Tibial artery (tissue), 4 donors: Measurements from ENCODE around the gene DNAJC4.

Source experiments
- DNase-seq, 2 donors: peaks; one replicate each; pipeline ENCODE4 v3.0.0-alpha.2; 2019
- H3K27ac ChIP-seq, 2 donors: fragments of 200-600 bp; sonication (generic) in 1 of 2; 1 replicate in 1 of 2; 2 replicates in 1 of 2; pipeline ENCODE4 v1.5.1; 2018 to 2019; ENCODE audit warnings: mild to moderate bottlenecking in 1 of 2
- H3K27me3 ChIP-seq, 2 donors: fragments of 200-600 bp; sonication (generic) in 1 of 2; one replicate each; pipeline versions ENCODE4 v1.5.1 to v1.6.0; 2016 to 2019
- H3K36me3 ChIP-seq, 3 donors: fragments of 200-600 bp; sonication (generic) in 2 of 3; one replicate each; pipeline ENCODE4 v1.5.1; 2016 to 2019; ENCODE audit warnings: mild to moderate bottlenecking in 2 of 3
- H3K4me1 ChIP-seq, 4 donors: fragments of 200-600 bp; sonication (generic) in 2 of 4; 1 replicate in 3 of 4; 2 replicates in 1 of 4; pipeline ENCODE4 v1.5.1; 2016 to 2019
- H3K4me3 ChIP-seq, 2 donors: fragments of 200-600 bp; sonication (generic) in 1 of 2; 1 replicate in 1 of 2; 2 replicates in 1 of 2; pipeline ENCODE4 v1.5.1; 2018 to 2019; ENCODE audit warnings: mild to moderate bottlenecking in 2 of 2
- H3K9me3 ChIP-seq, 3 donors: fragments of 200-600 bp; sonication (generic) in 1 of 3; one replicate each; pipeline ENCODE4 v1.5.1; 2016 to 2019
- intact Hi-C: fragments of 100-400 bp; cut with DNase I; formaldehyde crosslinking; loops from one replicate; pipeline ENCODE4 v1.15.0; 2023; ENCODE audit warnings: low total_unique reads
- TF ChIP-seq, protein P1 (sequence below), 2 experiments: fragments of 200-600 bp in 1 of 2; fragments of 450-650 bp in 1 of 2; IDR thresholded peaks; one replicate each; pipeline ENCODE4 v1.5.1; 2017 to 2019; ENCODE audit warnings: antibody characterized with exemption in 2 of 2, mild to moderate bottlenecking in 1 of 2, moderate library complexity in 1 of 2

The DNAJC4 gene

GRCh38 chr11:64254326-64254725 is 24.0 kb downstream of the DNAJC4 start:
- H3K27ac ChIP-seq, result peak overlapping the region; percentile 1 to 82
- peaks cover 8 to 53% (median 46%) of the 10 kb centered on the region in 3 donors for H3K36me3 ChIP-seq
- H3K4me1 ChIP-seq, result peaks cover 0 to 37% (median 31%) of the 10 kb centered on the region in 4 donors
- H3K4me3 ChIP-seq, result no peak overlapping the region
- TF ChIP-seq, protein P1, sequence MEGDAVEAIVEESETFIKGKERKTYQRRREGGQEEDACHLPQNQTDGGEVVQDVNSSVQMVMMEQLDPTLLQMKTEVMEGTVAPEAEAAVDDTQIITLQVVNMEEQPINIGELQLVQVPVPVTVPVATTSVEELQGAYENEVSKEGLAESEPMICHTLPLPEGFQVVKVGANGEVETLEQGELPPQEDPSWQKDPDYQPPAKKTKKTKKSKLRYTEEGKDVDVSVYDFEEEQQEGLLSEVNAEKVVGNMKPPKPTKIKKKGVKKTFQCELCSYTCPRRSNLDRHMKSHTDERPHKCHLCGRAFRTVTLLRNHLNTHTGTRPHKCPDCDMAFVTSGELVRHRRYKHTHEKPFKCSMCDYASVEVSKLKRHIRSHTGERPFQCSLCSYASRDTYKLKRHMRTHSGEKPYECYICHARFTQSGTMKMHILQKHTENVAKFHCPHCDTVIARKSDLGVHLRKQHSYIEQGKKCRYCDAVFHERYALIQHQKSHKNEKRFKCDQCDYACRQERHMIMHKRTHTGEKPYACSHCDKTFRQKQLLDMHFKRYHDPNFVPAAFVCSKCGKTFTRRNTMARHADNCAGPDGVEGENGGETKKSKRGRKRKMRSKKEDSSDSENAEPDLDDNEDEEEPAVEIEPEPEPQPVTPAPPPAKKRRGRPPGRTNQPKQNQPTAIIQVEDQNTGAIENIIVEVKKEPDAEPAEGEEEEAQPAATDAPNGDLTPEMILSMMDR (IDR thresholded peaks at IDR 0.05), result no peak
- H3K27me3 ChIP-seq, result no peaks in the 10 kb centered on the region
- DNase-seq, result no peak
- intact Hi-C loops, result no loop called here
- no peaks in the 10 kb centered on the region for H3K9me3 ChIP-seq

DNA sequence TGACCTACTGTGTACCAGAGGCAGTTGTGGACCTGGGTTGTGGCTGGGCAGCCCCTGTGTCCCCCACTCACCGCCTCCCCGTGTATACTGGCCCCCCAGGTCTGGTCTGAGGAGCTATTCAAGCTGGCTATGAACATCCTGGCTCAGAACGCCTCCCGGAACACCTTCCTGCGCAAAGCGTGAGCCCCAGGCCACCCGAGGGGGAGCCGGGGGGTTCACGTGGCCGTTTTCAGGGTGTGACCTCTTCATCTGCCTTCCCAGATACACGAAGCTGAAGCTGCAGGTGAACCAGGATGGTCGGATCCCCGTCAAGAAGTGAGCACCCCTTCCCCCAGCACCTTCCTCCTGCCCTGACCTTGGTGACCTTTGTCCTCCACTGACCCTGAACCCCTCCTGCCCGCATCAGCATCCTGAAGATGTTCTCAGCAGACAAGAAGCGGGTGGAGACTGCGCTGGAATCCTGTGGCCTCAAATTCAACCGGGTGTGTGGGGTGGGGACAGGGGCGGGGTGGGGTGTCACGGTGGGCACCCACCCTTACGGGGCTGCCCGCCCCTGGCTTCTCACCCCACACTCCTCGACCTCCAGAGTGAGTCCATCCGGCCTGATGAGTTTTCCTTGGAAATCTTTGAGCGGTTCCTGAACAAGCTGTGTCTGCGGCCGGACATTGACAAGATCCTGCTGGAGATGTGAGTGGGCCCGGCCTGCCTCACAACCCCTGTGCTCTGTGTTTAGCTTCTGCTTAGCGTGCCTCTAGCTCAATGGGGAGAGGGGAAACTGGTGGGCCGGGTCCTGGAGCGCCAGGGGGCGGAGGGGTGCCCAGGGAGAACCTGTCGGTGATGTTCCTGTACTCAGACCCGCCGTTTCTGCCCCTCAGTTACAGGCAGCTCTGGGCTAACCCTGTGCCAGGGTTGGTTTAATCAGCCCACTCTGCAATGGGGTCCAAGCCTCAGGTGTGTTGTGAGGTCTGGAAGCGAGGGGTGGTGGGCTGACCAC is 25.1 kb downstream of the DNAJC4 start:
- intact Hi-C loops, result no loop called here

DNA sequence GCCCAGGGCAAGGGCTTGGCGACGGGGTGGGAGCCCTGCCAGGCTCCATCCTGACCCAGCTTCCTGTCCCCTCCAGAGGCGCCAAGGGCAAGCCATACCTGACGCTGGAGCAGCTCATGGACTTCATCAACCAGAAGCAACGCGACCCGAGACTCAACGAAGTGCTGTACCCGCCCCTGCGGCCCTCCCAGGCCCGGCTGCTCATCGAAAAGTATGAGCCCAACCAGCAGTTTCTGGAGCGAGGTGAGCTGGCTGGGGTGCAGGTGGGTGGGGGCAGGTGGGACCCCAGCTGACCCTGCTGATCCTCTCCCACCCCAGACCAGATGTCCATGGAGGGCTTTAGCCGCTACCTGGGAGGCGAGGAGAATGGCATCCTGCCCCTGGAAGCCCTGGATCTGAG is 26.0 kb downstream of the DNAJC4 start:
- no peak overlapping the region for H3K4me3 ChIP-seq
- TF ChIP-seq, protein P1 (IDR thresholded peaks at IDR 0.05), result no peak
- peaks cover 16 to 71% (median 55%) of the 10 kb centered on the region in 3 donors for H3K36me3 ChIP-seq
- peaks cover 0 to 26% (median 23%) of the 10 kb centered on the region in 4 donors for H3K4me1 ChIP-seq
- intact Hi-C loops, result no loop called here
- no peaks in the 10 kb centered on the region for H3K27me3 ChIP-seq
- no peak overlapping the region for H3K27ac ChIP-seq
- H3K9me3 ChIP-seq, result no peaks in the 10 kb centered on the region
- no peak for DNase-seq

More for the DNA sequence above, 25.1 kb downstream of the DNAJC4 start:
- Histone ChIP-seq H3K27me3 (no peaks in the 10 kb centered on the region), H3K27ac (no peak overlapping the region), H3K36me3 (peaks cover 16 to 64% (median 55%) of the 10 kb centered on the region in 3 donors), H3K4me3 (no peak overlapping the region), H3K9me3 (no peaks in the 10 kb centered on the region), H3K4me1 (peaks cover 0 to 34% (median 30%) of the 10 kb centered on the region in 4 donors)
- TF ChIP-seq, protein P1 (IDR thresholded peaks at IDR 0.05), result no peak
- no peak for DNase-seq

- H3K27ac ChIP-seq, result no peak overlapping the region
- DNase-seq, result no peak
- H3K27me3 ChIP-seq, result no peaks in the 10 kb centered on the region
- intact Hi-C loops, result no loop called here
- no peaks in the 10 kb centered on the region for H3K9me3 ChIP-seq
- peaks cover 0 to 8% (median 5%) of the 10 kb centered on the region in 4 donors for H3K4me1 ChIP-seq
- TF ChIP-seq, protein P1 (IDR thresholded peaks at IDR 0.05), result no peak
- H3K4me3 ChIP-seq, result no peak overlapping the region
- peaks cover 16 to 92% (median 70%) of the 10 kb centered on the region in 3 donors for H3K36me3 ChIP-seq
Observed at GRCh38 chr11:64258356-64258755, 28.0 kb downstream of the DNAJC4 start.

DNA sequence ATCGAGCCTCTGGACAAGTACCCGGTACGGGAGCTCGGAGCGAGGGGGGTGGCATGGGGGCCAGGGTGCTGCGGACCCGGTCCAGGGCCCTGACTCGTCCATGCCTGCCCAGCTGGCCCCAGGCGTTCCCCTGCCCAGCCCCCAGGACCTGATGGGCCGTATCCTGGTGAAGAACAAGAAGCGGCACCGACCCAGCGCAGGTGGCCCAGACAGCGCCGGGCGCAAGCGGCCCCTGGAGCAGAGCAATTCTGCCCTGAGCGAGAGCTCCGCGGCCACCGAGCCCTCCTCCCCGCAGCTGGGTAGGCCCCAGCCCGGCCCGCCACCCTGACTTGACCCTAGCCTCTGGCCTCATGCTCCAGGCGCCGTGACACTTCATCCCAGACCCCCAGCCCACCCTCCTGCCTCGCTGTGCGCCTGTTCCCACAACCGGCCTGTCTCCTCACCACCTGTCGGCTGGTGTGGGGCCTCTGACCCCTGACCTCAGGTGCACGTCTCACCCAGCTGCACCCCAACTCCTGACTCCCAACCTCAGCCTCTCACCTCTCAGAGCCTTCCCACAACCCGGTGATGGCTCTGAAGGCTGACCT is 28.7 kb downstream of the DNAJC4 start:
- no peak for DNase-seq
- TF ChIP-seq, protein P1 (IDR thresholded peaks at IDR 0.05), result no peak
- peaks cover 20 to 99% (median 77%) of the 10 kb centered on the region in 3 donors for H3K36me3 ChIP-seq
- H3K27ac ChIP-seq, result no peak overlapping the region
- H3K4me3 ChIP-seq, result no peak overlapping the region
- intact Hi-C loops, result no loop called here
- H3K27me3 ChIP-seq, result no peaks in the 10 kb centered on the region
- H3K9me3 ChIP-seq, result no peaks in the 10 kb centered on the region
- H3K4me1 ChIP-seq, result peaks cover 0 to 2% (median under 1%) of the 10 kb centered on the region in 4 donors
